BJ (cell line): ENCODE data around the gene SLC13A5. TPM values are rescaled to one million over a fixed set of nuclear protein-coding genes. Genes with fewer than 3 reads are reported as not detected.

ENCODE experiments used
- CTCF ChIA-PET: fragments of 350-600 bp; formaldehyde crosslinking; extraction: SDS; loops from one replicate; lab custom pipeline; 2021; ENCODE audit warnings: antibody characterized with exemption, inconsistent platforms; lab: Yijun Ruan, JAX
- POLR2A ChIA-PET: fragments of 300-600 bp; sonication (Branson Sonifier 250); formaldehyde crosslinking; extraction: SDS; loops from one replicate; lab custom pipeline; 2021; ENCODE audit warnings: antibody characterized with exemption; lab: Charles Lee
- DNase-seq: peaks from one replicate; pipeline ENCODE4 v3.0.0-alpha.2; 2011; ENCODE audit warnings: low read depth
- H3K27me3 ChIP-seq: 2 replicates; pipeline ENCODE4 v1.6.0; 2011; ENCODE audit warnings: low read length; ENCODE audit not compliant: control insufficient read depth, insufficient read depth
- H3K36me3 ChIP-seq: 2 replicates; pipeline ENCODE4 v1.5.1; 2011; ENCODE audit warnings: low read length; ENCODE audit not compliant: control insufficient read depth, insufficient read depth
- H3K4me3 ChIP-seq: 2 replicates; pipeline ENCODE4 v1.5.1; 2011; ENCODE audit warnings: low read depth, mild to moderate bottlenecking, control low read depth, low read length
- CTCF ChIP-seq: IDR thresholded peaks from 2 replicates; pipeline ENCODE4 v1.5.1; 2011; ENCODE audit warnings: low read depth, mild to moderate bottlenecking, control low read depth, inconsistent platforms, low read length, moderate library complexity; ENCODE audit not compliant: insufficient read depth
- polyA plus RNA-seq: library from polyadenylated mRNA; depleted of rRNA; stranded (reverse); fragments of >200 nt; gene quantifications from 2 replicates; pipeline ENCODE4 v1.2.3, GENCODE V29; 2011

The SLC13A5 gene
- polyA plus RNA-seq, 1 experiment: not detected

GRCh38 chr17:6714315-6714874 is 1.2 kb upstream of the SLC13A5 start:
- ChIA-PET CTCF (no interaction called here), POLR2A (no interaction called here)
- Histone ChIP-seq H3K4me3 (no peak overlapping the region), H3K27me3 (peaks cover 17% of the 10 kb centered on the region), H3K36me3 (no peaks in the 10 kb centered on the region)
- DNase-seq: no peak
- no peak for TF ChIP-seq CTCF

- POLR2A ChIA-PET: no interaction called here
- Histone ChIP-seq H3K4me3 (no peak overlapping the region; the same call in 1 of the 2 replicates), H3K27me3 (peaks cover 17% of the 10 kb centered on the region), H3K36me3 (no peaks in the 10 kb centered on the region)
- DNase-seq: no peak
- TF ChIP-seq CTCF: no peak
- CTCF ChIA-PET: interaction anchor here (0.6 kb wide), 1 partner anchor 11 kb away, joined by 3 read pairs; no protein-coding TSS in a partner anchor
Observed at GRCh38 chr17:6713918-6714271, 726 bp upstream of the SLC13A5 start.

DNA sequence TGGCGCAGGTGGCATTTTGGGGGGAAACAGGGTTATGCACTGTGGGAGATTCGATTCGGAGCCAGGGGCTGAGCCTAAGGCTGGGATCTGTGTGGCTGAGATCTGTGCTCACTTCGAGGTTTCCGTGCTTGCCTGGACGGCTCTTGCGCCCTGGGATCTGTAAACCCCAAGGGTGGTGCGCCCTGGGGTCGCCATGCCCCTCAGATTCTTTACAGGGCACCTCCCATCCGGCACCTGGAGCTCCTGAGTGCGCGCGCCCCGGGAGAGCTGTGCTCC is 377 bp downstream of the SLC13A5 start:
- Histone ChIP-seq H3K4me3 (no peak overlapping the region; the same call in 1 of the 2 replicates), H3K36me3 (no peaks in the 10 kb centered on the region), H3K27me3 (peaks cover 16% of the 10 kb centered on the region)
- no peak for TF ChIP-seq CTCF
- POLR2A ChIA-PET: no interaction called here
- CTCF ChIA-PET: no interaction called here
- no peak for DNase-seq

DNA sequence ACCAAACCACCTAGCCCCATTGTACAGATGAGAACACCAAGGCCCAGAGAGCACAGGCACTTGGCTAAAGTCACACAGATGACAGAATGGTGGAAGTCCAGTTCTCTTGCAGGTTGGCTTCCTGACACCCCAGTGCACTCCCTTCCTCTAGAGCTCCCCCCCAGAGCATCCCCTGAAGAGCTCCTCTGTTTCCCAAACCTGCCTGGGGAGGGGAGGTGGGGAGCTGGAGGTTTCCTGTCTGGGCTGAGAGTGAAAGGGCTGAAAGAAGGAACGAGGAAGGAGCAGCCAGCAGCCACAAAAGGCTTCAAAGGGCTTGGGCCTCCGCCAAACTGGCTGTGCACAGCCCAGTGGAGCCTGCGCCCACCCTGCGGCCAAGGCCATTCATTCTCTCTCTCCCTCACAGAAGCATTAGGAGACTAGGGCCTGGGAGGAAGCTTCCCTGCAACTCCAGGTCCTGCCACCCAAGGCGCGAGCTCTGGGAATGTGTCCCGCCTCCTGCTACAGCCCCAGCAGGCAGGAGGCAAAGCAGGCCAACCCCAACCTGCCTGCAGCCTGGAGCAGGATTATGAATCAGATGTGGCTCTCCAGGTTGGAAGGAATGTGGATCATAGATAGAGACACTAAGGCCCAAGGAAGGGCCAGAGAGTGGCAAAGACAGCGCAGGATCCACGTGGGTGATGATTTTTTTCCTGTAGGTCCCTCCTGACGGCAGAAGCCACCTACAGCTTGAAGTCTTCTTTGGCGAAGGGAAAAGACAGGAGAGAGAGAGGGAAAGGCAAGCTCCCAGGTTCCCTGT is 913 bp downstream of the SLC13A5 start:
- Histone ChIP-seq H3K36me3 (no peaks in the 10 kb centered on the region), H3K4me3 (no peak overlapping the region), H3K27me3 (peaks cover 16% of the 10 kb centered on the region)
- CTCF ChIA-PET: no interaction called here
- POLR2A ChIA-PET: no interaction called here
- DNase-seq: no peak
- TF ChIP-seq CTCF: no peak

DNA sequence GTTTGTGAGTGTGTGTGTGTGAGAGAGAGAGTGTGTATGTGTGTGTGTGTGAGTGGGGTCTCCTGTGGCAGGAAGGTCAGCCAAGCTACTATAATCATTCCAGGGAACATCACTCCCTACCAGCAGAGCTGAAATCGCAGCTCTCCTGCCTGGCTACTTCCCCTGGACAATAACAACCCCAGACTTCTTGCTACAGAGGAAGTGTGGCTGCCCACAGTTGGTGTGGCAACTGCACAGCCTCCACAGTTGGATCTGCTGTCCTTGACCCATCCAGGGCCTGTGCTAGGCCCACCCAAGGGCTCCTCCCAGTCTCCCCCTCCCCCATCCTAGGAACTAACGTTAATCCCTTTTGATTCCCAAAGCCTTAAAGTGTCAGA is 1.5 kb downstream of the SLC13A5 start:
- no peak for DNase-seq
- CTCF ChIA-PET: no interaction called here
- no peak for TF ChIP-seq CTCF
- Histone ChIP-seq H3K4me3 (no peak overlapping the region), H3K36me3 (no peaks in the 10 kb centered on the region), H3K27me3 (peaks cover 16% of the 10 kb centered on the region)
- POLR2A ChIA-PET: no interaction called here
